ENCODE data around the gene JADE2. TPM values are rescaled to one million over a fixed set of nuclear protein-coding genes. Genes with fewer than 3 reads are reported as not detected.

Gene JADE2
- total and polyA plus RNA-seq, 2 experiments from 2014 or later: 16.2 to 40.8 TPM

- DNase-seq (ENCODE audit: low spot score) (no peak), ATAC-seq (no peak)
- Histone ChIP-seq H3F3A (replicated peaks; ENCODE audit: low read depth) (no peaks in the 10 kb centered on the region), H3K9me2 (ENCODE audit: insufficient read depth) (no peaks in the 10 kb centered on the region), H3K27me3 (ENCODE audit: insufficient read depth) (no peaks in the 10 kb centered on the region), H3K4me1 (ENCODE audit: insufficient read depth) (no peaks in the 10 kb centered on the region), H2AFZ (no peak overlapping the region), H3K36me3 (ENCODE audit: insufficient read depth) (peaks cover 10% of the 10 kb centered on the region), H3K79me2 (replicated peaks; ENCODE audit: insufficient read depth) (peaks cover 11% of the 10 kb centered on the region; the same call in 1 of the 2 replicates), H4K20me1 (replicated peaks; ENCODE audit: insufficient read depth) (no peaks in the 10 kb centered on the region; the same call in 1 of the 2 replicates), H3K4me3 (no peak overlapping the region), H3K27ac (ENCODE audit: low read depth) (no peak overlapping the region), H3K4me2 (no peak overlapping the region)
- Mint-ChIP-seq H3K36me3 (ENCODE audit: low read depth) (peaks cover 7% of the 10 kb centered on the region; the same call in 2 of the 3 replicates), H3K27ac (no peak overlapping the region), H3K4me3 (no peak overlapping the region), H3K9me3 (no peaks in the 10 kb centered on the region), H3K27me3 (ENCODE audit: insufficient read depth, low read depth, poor library complexity) (peaks cover 3% of the 10 kb centered on the region), H3K4me1 (no peaks in the 10 kb centered on the region)
- TF ChIP-seq EZH2 (IDR thresholded peaks at IDR 0.05; ENCODE audit: low read depth, unreplicated experiment): no peak
- TF ChIP-seq ZNF331 (CRISPR knock-in tag; IDR thresholded peaks at IDR 0.05; ENCODE audit: low read depth): no peak
- TF ChIP-seq ZNF462 (CRISPR knock-in tag; IDR thresholded peaks at IDR 0.05): no peak
- no peak for TF ChIP-seq ZNF114 (CRISPR knock-in tag; IDR thresholded peaks at IDR 0.05)
- TF ChIP-seq EZH2phosphoT487 (IDR thresholded peaks at IDR 0.05; ENCODE audit: unreplicated experiment): no peak
- TF ChIP-seq, protein P1, sequence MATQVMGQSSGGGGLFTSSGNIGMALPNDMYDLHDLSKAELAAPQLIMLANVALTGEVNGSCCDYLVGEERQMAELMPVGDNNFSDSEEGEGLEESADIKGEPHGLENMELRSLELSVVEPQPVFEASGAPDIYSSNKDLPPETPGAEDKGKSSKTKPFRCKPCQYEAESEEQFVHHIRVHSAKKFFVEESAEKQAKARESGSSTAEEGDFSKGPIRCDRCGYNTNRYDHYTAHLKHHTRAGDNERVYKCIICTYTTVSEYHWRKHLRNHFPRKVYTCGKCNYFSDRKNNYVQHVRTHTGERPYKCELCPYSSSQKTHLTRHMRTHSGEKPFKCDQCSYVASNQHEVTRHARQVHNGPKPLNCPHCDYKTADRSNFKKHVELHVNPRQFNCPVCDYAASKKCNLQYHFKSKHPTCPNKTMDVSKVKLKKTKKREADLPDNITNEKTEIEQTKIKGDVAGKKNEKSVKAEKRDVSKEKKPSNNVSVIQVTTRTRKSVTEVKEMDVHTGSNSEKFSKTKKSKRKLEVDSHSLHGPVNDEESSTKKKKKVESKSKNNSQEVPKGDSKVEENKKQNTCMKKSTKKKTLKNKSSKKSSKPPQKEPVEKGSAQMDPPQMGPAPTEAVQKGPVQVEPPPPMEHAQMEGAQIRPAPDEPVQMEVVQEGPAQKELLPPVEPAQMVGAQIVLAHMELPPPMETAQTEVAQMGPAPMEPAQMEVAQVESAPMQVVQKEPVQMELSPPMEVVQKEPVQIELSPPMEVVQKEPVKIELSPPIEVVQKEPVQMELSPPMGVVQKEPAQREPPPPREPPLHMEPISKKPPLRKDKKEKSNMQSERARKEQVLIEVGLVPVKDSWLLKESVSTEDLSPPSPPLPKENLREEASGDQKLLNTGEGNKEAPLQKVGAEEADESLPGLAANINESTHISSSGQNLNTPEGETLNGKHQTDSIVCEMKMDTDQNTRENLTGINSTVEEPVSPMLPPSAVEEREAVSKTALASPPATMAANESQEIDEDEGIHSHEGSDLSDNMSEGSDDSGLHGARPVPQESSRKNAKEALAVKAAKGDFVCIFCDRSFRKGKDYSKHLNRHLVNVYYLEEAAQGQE (IDR thresholded peaks at IDR 0.05; ENCODE audit: unreplicated experiment): no peak
- TF ChIP-seq STAT1 (IDR thresholded peaks at IDR 0.05; ENCODE audit: unreplicated experiment): no peak
- no peak for TF ChIP-seq POLR2AphosphoS5 (IDR thresholded peaks at IDR 0.05; ENCODE audit: low read depth)
- TF ChIP-seq NANOG (IDR thresholded peaks at IDR 0.05; ENCODE audit: borderline replicate concordance): no peak
- no peak for TF ChIP-seq CTCF (conservative IDR thresholded peaks at IDR 0.05; ENCODE audit: low read depth in 2 of 2)
Observed at GRCh38 chr5:134625559-134625958, 100.1 kb downstream of the JADE2 start.

All from GM23338 (cell line).